Stimulated activated naive B cell treated with anti-CD40 and anti-IgM and Interleukin-4, amounts not matched to agents 10 μg/mL and 1 μg/mL and 100 μg/mL, for 72 hours (primary cell): Measurements from ENCODE around the gene FAM131C.
"Not testable (repeated sequence)": the region's sequence is repeated elsewhere in the genome, so short reads cannot be mapped to it uniquely, and the experiment has no call there.

Source experiments
- ATAC-seq, 2 donors: fragments of 150-1000 bp; cut with Tn5 transposase; replicated peaks; 2 replicates each; pipeline ENCODE4 v1.10.0; 2021; ENCODE audit warnings: moderate library complexity in 1 of 2
- DNase-seq: peaks from one replicate; pipeline ENCODE4 v3.0.0; 2021
- H3K27ac Mint-ChIP-seq: one replicate; pipeline ENCODE4 v1.8.0; 2022; ENCODE audit warnings: mild to moderate bottlenecking, mixed read lengths
- H3K27me3 Mint-ChIP-seq, 2 donors: one replicate each; pipeline ENCODE4 v1.8.0; 2022; ENCODE audit warnings: mixed read lengths in 2 of 2
- H3K36me3 Mint-ChIP-seq, 2 donors: one replicate each; pipeline ENCODE4 v1.8.0; 2022; ENCODE audit warnings: mixed read lengths in 2 of 2, mild to moderate bottlenecking in 1 of 2
- H3K4me1 Mint-ChIP-seq, 2 donors: one replicate each; pipeline ENCODE4 v1.8.0; 2022; ENCODE audit warnings: mixed read lengths in 2 of 2, mild to moderate bottlenecking in 1 of 2
- H3K4me3 Mint-ChIP-seq, 2 donors: one replicate each; pipeline ENCODE4 v1.8.0; 2022; ENCODE audit warnings: mild to moderate bottlenecking in 2 of 2, mixed read lengths in 2 of 2, moderate library complexity in 1 of 2
- H3K9me3 Mint-ChIP-seq, 2 donors: one replicate each; pipeline ENCODE4 v1.8.0; 2022; ENCODE audit warnings: mixed read lengths in 2 of 2, mild to moderate bottlenecking in 1 of 2

Gene FAM131C

GRCh38 chr1:16112596-16113555 lies 39.4 kb upstream of the FAM131C start:
- no peak overlapping the region for H3K27ac Mint-ChIP-seq
- ATAC-seq = no peak
- H3K36me3 Mint-ChIP-seq = peaks cover 3 to 4% of the 10 kb centered on the region in 2 donors
- DNase-seq = no peak
- no peaks in the 10 kb centered on the region for H3K4me1 Mint-ChIP-seq
- H3K27me3 Mint-ChIP-seq = peaks cover 32 to 40% of the 10 kb centered on the region in 2 donors
- H3K4me3 Mint-ChIP-seq = no peak overlapping the region
- H3K9me3 Mint-ChIP-seq = peaks cover 3 to 9% of the 10 kb centered on the region in 2 donors

- Mint-ChIP-seq H3K27me3 (peaks cover 32 to 49% of the 10 kb centered on the region in 2 donors), H3K36me3 (peaks cover 3 to 4% of the 10 kb centered on the region in 2 donors), H3K9me3 (peaks cover 5 to 13% of the 10 kb centered on the region in 2 donors), H3K27ac (no peak overlapping the region), H3K4me1 (no peaks in the 10 kb centered on the region), H3K4me3 (no peak overlapping the region)
- no peak for DNase-seq
- no peak for ATAC-seq
Observed at GRCh38 chr1:16111771-16112595, 38.5 kb upstream of the FAM131C start.

- no peak for ATAC-seq
- peaks cover 8 to 17% of the 10 kb centered on the region in 2 donors for H3K9me3 Mint-ChIP-seq
- H3K27me3 Mint-ChIP-seq = peaks cover 31 to 60% of the 10 kb centered on the region in 2 donors
- peaks cover 3 to 4% of the 10 kb centered on the region in 2 donors for H3K36me3 Mint-ChIP-seq
- H3K27ac Mint-ChIP-seq = no peak overlapping the region
- DNase-seq = no peak
- no peak overlapping the region for H3K4me3 Mint-ChIP-seq
- H3K4me1 Mint-ChIP-seq = no peaks in the 10 kb centered on the region
Observed at GRCh38 chr1:16110884-16111283, 37.4 kb upstream of the FAM131C start.

GRCh38 chr1:16110456-16110855 lies 37.0 kb upstream of the FAM131C start:
- Mint-ChIP-seq H3K4me1 (no peaks in the 10 kb centered on the region), H3K27me3 (peaks cover 31 to 61% of the 10 kb centered on the region in 2 donors), H3K9me3 (peaks cover 8 to 17% of the 10 kb centered on the region in 2 donors), H3K27ac (no peak overlapping the region), H3K36me3 (peaks cover 3 to 4% of the 10 kb centered on the region in 2 donors), H3K4me3 (no peak overlapping the region)
- DNase-seq = no peak
- no peak for ATAC-seq

- Mint-ChIP-seq H3K9me3 (peaks cover 8 to 17% of the 10 kb centered on the region in 2 donors), H3K27ac (no peak overlapping the region), H3K36me3 (peaks cover 3 to 4% of the 10 kb centered on the region in 2 donors), H3K4me3 (no peak overlapping the region), H3K27me3 (peaks cover 31 to 61% of the 10 kb centered on the region in 2 donors), H3K4me1 (no peaks in the 10 kb centered on the region)
- ATAC-seq = no peak
- no peak for DNase-seq
Observed at GRCh38 chr1:16109571-16109970, 36.1 kb upstream of the FAM131C start.

GRCh38 chr1:16107039-16107438 lies 33.6 kb upstream of the FAM131C start:
- not testable (repeated sequence) for DNase-seq, H3K27ac Mint-ChIP-seq, H3K4me3 Mint-ChIP-seq, ATAC-seq, H3K36me3 Mint-ChIP-seq, H3K4me1 Mint-ChIP-seq
- peaks cover 22 to 45% of the 10 kb centered on the region in 2 donors for H3K27me3 Mint-ChIP-seq
- peaks cover 8 to 19% of the 10 kb centered on the region in 2 donors for H3K9me3 Mint-ChIP-seq

GRCh38 chr1:16101623-16102022 lies 28.2 kb upstream of the FAM131C start:
- Mint-ChIP-seq H3K4me3 (no peak overlapping the region), H3K4me1 (no peaks in the 10 kb centered on the region), H3K27ac (no peak overlapping the region), H3K9me3 (peaks cover 3 to 6% of the 10 kb centered on the region in 2 donors), H3K36me3 (no peaks in the 10 kb centered on the region), H3K27me3 (peaks cover 12 to 19% of the 10 kb centered on the region in 2 donors)
- no peak for ATAC-seq
- no peak for DNase-seq

- no peak overlapping the region for H3K4me3 Mint-ChIP-seq
- H3K4me1 Mint-ChIP-seq = no peaks in the 10 kb centered on the region
- no peak overlapping the region for H3K27ac Mint-ChIP-seq
- no peak for ATAC-seq
- peaks cover 25 to 31% of the 10 kb centered on the region in 2 donors for H3K27me3 Mint-ChIP-seq
- no peaks in the 10 kb centered on the region for H3K36me3 Mint-ChIP-seq
- H3K9me3 Mint-ChIP-seq = peaks cover 0 to 3% of the 10 kb centered on the region in 2 donors
- DNase-seq = no peak
Observed at GRCh38 chr1:16099412-16099811, 26.0 kb upstream of the FAM131C start.

- Mint-ChIP-seq H3K9me3 (no peaks in the 10 kb centered on the region), H3K36me3 (no peaks in the 10 kb centered on the region), H3K4me1 (peaks cover 0 to under 1% of the 10 kb centered on the region in 2 donors), H3K4me3 (no peak overlapping the region), H3K27ac (no peak overlapping the region), H3K27me3 (peaks cover 35 to 39% of the 10 kb centered on the region in 2 donors)
- ATAC-seq = no peak
- no peak for DNase-seq
Observed at GRCh38 chr1:16095447-16095846, 22.0 kb upstream of the FAM131C start.

GRCh38 chr1:16094453-16095158 lies 21.2 kb upstream of the FAM131C start:
- Mint-ChIP-seq H3K27me3 (peaks cover 32 to 35% of the 10 kb centered on the region in 2 donors), H3K9me3 (no peaks in the 10 kb centered on the region), H3K27ac (no peak overlapping the region), H3K36me3 (no peaks in the 10 kb centered on the region), H3K4me3 (no peak overlapping the region), H3K4me1 (peaks cover 0 to 7% of the 10 kb centered on the region in 2 donors)
- DNase-seq (no peak), ATAC-seq (no peak)

- Mint-ChIP-seq H3K36me3 (no peaks in the 10 kb centered on the region), H3K27ac (no peak overlapping the region), H3K27me3 (peaks cover 42 to 45% of the 10 kb centered on the region in 2 donors), H3K4me1 (peaks cover 3 to 16% of the 10 kb centered on the region in 2 donors), H3K9me3 (no peaks in the 10 kb centered on the region), H3K4me3 (no peak overlapping the region)
- DNase-seq (no peak), ATAC-seq (no peak)
Observed at GRCh38 chr1:16093611-16094010, 20.2 kb upstream of the FAM131C start.

GRCh38 chr1:16092923-16093511 lies 19.6 kb upstream of the FAM131C start:
- H3K36me3 Mint-ChIP-seq = no peaks in the 10 kb centered on the region
- DNase-seq (no peak), ATAC-seq (no peak)
- H3K4me1 Mint-ChIP-seq = peaks cover 6 to 21% of the 10 kb centered on the region in 2 donors
- no peak overlapping the region for H3K4me3 Mint-ChIP-seq
- H3K27me3 Mint-ChIP-seq = peaks cover 45 to 47% of the 10 kb centered on the region in 2 donors
- H3K27ac Mint-ChIP-seq = no peak overlapping the region
- no peaks in the 10 kb centered on the region for H3K9me3 Mint-ChIP-seq

GRCh38 chr1:16092097-16092922 lies 18.9 kb upstream of the FAM131C start:
- ATAC-seq = no peak
- Mint-ChIP-seq H3K27me3 (peaks cover 47 to 51% of the 10 kb centered on the region in 2 donors), H3K36me3 (no peaks in the 10 kb centered on the region), H3K4me3 (no peak overlapping the region), H3K9me3 (no peaks in the 10 kb centered on the region), H3K4me1 (peaks cover 8 to 21% of the 10 kb centered on the region in 2 donors), H3K27ac (peak overlapping the region; percentile 4)
- DNase-seq = no peak
